NOMO-1 (cell line): ENCODE data around the gene SH2B3.

ENCODE experiments used
- DNase-seq, 2 experiments: peaks; one replicate each; lab custom pipeline; 2025; ENCODE audit not compliant: unreplicated experiment in 2 of 2; lab: John Stamatoyannopoulos, UW

The SH2B3 gene

DNA sequence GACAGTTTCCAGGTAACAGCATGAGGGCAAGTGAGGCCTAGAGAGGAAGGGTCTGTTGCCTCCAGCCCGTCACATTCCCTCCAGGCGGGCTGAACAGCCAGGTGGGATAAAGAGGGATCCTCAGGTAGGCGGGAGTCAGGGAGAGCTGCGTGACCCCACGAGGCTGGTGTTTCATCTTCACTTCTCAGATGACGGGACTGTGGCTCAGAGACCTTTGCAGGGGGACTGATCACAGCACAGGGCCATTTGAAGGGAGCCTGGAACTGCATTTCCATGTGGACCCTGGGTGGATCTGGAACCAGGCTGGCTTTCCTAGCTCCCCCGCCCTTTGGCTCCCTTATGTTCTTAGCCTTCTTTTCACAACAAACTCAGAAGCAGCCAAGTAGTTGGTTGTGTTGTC lies 37.4 kb downstream of the SH2B3 start:
- no peak for DNase-seq

DNA sequence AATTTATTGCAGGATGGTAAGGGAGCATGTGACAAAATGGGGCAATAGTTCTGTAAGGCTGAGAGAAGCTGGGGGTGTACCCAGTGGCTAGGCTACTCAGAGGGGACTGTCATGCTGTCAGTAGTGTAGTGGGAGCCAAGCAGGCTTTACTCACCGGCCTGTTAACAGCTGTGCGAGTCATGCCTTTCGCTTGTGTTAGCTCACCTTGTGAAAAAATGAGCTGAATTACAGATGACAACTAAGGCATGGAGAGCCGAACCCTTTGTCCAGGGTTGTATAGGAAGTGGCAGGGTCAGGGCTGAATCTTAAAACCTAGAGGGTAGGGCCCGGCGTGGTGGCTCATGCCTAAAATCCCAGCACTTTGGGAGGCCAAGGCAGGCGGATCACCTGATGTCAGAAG lies 37.9 kb downstream of the SH2B3 start:
- DNase-seq: peak in 1 of 2 experiments; percentile 13

DNA sequence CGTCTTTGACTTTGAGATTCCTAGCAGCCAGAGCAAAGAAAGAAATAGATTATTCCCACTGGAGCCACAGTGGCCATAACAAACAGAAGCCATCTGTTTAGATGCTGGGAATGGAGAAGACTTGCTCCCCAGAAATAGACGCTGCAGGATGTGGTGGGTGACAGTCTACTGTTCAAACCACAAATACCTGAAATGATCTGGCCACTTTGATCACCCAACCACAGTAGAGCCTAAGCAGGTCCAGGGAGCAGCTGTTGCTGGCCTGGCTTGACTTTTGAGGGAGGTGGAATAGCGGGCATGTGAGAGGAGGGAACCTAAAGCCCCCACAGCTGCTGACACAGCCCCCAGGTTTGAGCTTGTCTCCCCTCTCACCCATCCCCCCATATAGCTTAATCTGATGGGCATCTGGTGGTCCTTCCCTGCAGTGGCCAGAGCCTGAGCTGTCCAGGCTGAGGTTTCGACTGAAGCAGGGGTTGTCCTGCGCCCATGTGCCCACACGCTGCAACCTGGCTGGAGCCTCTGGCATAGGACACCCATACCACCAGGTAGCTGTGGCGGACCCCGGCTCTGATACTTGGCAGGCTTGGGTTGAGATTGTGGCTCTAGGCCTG lies 38.7 kb downstream of the SH2B3 start:
- DNase-seq: no peak

DNA sequence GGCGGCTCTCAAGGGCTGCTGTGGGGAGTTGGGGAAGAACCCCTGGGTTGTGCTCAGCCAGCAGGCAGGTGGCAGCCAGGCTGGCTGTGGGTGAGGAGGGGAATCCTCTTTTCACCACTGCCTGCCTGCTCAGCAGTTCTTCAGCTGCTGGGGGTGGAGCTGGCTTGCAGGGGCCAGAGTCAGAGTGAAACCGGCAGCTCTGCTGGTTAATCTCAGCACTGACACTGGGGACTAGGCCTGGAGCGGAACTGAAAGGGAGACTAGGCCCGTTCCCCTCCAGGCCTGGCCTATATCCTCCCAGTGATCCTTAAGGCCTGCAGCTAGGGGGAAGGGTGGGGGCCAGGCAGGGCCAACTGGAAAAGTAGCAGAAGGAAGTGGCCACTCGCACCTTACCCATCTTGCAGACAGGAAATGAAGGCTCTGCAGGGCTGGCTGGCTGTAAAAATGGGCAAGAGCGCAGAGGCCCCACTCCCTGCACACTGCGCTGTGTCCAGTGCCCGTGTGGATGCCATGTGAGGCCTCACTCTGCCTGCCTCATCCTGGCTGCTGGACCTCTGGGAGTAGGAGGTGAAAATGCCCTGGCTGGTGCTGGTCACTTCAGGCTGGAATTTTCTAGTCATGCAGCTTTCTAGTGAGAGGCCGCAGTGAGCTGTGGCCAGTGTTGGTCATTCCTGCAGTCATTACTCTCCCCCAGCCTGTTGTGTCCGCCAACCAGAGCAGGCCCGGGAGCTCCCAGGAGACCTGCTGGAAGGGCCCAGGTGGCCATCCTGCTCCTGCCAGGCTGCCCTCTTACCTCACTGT lies 39.4 kb downstream of the SH2B3 start:
- peak; percentile 84 to 93 for DNase-seq

DNA sequence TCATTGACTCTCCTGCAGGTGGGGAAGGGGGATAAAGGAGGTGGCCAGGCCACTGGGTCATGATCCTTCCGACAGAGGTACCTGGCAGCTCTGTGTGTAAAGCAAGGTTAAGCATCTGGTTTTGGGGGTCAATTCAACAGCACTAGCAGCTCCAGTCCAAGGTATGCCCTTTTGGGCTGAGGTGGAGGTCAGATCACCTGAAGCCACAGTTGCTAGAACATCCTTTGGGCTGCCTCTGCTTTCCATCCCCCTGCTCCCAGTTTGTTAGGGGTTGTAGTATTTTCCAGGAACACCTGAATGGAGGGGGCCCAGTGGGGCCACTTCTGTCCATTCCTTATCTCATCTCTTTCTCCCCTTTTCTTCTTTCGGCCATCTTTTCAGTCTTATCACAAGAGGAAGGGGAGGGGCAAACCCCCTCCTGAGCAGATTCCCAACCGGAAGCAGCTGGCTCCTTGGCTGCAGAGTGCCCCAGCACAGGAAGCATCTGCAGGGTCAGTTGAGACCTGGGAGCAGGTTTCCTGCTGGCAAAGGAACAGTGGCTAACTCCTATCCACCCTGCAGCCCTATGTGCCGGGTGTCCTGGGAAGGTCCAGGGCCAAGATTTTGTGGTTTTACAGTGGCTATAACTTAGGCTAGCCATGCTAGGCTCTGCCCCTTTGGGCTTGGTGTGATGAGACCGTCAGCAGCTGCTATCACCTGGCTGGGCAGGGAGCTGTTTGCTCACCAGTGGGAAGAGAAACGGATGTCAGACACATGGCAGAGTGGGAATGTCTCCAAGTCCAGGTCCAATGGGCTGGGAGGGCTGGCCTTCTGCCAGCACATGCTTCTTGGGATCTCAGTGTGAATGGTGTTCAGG lies 40.2 kb downstream of the SH2B3 start:
- no peak for DNase-seq

DNA sequence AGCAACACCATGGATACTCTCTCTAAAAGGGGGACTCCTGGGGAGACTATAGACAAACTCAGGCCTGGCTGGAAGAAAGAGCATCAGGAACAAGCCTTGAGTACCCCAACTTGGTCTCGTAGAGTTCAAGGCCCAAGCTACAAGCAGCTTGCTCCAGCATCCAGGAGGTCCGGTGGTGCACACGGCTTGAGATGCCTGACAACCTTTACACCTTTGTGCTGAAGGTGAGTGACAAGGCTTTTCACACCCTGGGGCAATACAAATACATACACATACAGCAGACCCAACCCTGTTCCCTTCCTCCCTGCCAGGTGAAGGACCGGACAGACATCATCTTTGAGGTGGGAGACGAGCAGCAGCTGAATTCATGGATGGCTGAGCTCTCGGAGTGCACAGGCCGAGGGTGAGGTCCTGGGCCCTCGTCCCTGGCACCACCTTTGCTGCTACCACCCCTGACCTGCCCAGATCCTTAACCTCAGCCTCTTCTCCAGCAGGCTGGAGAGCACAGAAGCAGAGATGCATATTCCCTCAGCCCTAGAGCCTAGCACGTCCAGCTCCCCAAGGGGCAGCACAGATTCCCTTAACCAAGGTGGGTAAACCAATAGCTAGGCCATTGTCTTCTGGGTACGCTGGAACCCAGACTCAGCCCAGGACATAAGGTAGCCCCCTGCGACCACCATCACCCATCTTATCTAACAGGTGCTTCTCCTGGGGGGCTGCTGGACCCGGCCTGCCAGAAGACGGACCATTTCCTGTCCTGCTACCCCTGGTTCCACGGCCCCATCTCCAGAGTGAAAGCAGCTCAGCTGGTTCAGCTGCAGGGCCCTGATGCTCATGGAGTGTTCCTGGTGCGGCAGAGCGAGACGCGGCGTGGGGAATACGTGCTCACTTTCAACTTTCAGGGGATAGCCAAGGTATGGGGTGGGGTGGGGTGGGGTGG lies 41.2 kb downstream of the SH2B3 start:
- no peak for DNase-seq

DNA sequence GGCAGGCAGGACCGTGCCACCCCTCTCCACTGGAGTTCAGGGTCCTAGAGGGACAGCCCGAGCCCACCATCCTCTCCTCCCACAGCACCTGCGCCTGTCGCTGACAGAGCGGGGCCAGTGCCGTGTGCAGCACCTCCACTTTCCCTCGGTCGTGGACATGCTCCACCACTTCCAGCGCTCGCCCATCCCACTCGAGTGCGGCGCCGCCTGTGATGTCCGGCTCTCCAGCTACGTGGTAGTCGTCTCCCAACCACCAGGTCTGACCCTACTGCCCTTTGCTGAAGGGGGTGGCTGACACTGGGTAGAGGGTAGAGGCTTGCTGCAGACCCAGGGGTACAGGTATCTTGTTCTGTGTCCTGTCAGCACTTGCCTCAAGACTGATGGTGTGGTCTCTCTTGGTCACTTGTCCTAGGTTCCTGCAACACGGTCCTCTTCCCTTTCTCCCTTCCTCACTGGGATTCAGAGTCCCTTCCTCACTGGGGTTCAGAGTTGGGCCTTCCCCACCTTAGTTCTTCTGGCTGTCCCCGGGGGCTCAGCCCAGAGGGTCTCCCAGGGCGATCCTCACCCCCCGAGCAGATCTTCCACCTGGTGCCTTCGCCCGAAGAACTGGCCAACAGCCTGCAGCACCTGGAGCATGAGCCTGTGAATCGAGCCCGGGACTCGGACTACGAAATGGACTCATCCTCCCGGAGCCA lies 42.0 kb downstream of the SH2B3 start:
- no peak for DNase-seq

DNA sequence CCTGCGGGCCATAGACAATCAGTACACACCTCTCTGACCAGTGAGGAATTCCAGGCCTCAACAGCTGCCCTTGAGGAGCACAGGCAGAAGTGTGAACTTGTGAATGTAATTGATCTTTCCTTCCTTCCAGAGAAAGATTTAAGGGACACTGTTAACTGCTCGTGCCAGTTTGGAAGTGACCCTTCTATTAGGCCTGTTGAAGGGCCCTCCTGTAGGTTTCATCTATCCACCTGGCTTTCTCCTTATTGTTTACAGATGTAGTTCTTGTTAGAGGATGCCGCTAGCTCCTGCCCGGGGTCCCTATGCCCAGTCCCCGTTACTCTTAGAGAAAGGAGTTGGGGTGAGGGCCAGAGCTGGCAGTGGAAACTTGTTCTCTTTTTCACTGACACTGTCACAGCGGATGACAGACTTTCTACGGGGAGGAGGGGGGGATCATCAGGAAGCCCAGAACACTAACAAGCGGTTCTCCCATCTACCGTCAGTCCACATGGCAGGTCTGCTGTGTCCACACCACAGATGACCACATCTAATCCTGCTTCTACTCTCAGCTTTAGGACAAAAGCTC lies 42.6 kb downstream of the SH2B3 start:
- DNase-seq: no peak

DNA sequence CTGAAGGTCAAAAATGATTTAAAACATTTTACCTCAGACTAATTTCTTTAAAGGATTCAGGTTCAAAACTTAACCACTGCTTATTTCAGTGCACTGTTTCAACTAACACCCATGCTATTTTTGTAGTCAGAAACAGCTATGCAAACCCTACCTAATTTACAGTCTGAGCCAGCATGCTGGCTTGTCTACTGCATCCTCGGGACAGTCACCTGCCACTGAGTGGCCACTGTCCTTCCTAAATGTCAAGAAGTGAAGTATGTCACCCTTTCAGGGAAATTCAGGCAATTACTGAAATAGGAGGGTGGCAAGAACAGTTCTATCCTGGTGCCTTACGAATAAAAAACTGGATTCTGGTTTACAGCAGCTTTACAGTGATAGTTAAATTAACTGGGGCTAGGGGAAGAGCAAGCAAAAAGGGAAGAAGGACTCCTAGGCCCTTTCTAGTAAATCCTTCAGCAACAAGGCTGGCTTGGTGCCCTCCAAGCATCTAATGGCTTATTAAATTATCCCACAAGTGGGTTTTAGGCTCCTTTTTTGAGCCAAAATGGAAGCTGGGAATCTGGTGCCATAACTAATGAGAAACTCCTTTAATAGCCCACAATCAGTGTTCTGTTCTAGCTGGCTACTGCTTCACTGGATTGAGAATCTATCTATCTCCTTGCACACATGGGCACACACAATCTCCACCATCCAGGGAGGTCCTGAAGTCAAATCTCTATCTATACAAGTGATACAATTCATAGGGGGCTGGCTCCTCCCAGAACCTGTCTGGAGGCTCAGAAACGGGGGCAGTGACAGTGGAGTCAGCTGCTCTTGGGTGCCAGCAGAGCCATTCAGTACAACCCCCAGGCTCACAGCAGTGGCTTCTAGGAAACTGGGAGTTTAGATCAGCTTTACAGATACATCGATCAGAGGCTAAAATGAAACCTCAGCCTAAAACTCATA lies 43.4 kb downstream of the SH2B3 start:
- no peak for DNase-seq

DNA sequence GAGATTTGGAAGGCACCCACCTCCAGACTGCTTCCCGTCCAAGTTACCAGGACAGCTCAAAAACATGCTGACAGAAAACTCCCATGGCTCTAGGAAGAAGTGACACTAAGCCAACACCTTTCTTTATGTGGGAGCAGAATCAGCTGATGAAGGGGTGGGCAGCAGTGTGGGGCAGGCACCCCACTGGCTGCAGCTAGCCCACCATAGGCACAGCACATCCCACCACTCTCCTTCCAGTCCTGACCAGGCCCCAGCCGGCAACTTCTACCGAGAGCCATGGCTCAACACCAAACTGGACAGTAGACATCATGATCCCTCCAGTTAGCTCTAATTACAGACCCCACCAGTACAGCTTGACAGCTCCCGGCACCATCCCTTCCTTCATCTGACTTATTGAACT lies 45.0 kb downstream of the SH2B3 start:
- no peak for DNase-seq

DNA sequence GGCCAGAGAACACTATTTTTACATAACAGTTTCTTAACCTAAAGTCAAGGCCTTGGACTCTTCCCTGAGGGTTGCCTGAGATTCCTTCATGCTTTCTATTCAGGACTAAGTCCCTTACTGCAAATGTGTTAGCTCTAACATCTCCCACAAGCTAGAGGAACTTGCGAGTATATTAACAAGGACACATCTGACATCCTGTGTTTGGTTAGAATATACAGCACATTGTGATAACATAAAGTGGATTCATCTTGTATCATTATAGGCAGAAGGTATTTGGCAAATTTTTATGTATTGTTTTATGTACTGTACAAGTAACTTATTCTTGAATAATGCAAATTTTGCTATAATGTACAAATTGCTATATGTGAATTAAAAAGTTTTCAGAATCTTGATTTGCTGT lies 45.5 kb downstream of the SH2B3 start:
- DNase-seq: no peak

DNA sequence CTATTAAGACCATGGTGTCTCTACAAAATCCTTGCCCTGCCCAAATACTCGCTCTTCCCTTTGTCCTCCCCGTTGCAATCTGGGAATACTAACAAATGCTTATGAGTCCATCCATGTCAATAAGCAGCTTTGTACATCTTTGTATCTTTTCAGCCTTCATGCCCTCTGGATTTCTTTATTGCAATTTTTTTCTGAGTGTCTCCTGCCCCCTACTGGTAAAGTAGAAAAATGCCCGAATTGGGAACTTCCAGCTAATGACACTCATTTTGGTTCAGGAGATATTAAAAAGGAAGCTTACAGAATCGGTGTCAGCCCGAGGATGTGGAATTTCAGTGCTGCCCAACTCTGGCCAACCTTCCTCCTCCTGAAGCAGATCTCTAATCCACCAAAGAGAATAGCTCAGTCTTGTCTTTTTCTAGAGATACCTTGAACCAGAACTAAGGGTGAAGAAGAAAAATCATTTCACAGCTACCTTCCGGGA lies 46.0 kb downstream of the SH2B3 start:
- peak; percentile 47 to 67 for DNase-seq

DNA sequence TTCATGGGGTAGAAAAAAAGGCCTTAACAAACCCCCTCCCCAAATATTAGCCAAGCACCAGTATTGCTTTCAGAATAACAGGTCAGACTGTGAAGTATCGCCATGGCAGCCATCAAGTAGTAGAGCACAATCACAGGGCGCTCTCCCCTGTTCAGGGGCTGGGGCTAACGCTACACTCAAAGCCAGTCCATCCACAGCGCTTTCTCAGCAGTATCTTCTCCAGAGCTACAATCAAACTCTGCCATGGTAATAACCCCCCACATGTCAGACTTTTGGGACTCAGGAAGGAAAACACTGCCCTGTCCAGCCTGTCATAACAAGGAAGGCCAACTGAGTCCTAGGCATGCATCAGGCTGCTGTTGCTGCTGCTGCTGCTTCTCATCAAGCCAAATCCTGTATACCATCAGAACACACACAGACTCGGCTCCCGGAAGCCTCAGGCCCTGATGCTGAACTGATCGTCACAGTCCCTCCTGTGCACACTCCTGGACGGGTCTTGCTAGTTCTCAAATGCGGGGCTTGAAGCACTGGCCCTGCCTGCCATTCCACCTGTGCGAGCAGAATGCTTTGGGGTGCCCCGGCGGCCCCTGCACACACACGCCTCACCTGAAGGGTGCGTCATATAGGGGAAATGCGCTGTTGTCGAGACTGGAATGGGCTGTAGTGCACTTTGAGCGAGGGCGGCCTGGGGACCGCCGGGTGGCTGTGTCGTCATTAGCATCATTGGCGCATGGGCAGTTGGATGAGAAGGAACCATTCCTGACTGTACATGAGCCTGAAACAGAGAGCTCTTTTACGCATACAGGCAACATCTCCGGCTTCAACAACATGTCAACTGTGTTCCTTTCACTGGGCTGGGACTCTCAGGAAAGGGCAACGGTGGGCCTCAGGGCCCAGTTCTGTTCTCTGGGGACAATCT lies 47.6 kb downstream of the SH2B3 start:
- DNase-seq: no peak

DNA sequence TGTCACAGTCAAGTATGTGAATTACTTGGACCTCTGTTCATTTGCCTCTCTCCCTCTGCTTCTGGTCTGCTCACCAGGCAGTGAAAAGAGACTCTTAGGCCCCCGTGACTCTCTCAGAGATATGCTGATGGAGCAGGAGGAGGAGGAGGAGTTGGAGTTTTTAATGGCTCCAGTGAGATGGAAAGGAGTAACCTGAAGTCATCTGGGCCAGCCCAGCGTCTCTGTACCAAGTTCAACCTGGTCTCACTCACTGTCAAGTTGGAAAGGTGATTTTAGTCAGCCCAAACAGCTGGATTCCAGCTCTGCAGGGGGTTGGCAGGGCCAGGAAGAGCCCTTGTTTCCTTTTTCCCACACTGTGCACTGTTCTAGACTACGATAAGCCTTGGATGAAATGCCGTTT lies 48.6 kb downstream of the SH2B3 start:
- no peak for DNase-seq

DNA sequence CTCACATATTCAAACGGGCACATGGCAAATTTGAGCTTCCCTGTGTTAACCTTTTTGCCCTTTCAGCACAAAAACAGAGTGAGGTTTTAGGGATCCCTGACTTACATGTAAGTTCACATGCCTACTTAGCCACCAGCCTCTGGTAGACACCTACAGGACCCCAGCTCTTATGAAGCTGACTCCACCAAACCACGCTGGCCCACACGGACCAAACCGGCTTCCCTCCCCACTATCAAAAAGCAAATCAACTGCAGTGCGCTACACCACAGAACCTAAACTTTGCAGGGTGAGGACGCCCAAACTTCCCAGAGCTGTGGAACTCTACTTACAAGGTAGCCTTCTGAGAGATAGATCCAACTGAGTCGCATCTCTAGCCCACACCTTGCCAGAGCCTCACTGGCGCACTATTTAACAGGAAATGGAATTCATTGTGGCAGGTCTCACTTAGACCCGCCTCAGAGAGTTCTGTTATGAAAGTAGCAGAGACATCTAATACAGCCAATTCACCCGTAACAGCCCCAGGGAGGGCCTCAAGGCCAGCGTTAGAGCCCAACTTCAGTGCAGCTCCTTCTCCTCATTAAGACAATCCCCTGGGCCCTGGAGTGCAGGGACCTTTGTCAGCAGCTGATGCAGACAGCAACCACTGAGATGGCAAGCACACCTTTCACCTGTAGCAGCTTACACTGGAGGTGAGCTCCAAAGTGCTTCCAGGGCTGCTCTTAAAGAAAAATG lies 49.2 kb downstream of the SH2B3 start:
- DNase-seq: no peak

DNA sequence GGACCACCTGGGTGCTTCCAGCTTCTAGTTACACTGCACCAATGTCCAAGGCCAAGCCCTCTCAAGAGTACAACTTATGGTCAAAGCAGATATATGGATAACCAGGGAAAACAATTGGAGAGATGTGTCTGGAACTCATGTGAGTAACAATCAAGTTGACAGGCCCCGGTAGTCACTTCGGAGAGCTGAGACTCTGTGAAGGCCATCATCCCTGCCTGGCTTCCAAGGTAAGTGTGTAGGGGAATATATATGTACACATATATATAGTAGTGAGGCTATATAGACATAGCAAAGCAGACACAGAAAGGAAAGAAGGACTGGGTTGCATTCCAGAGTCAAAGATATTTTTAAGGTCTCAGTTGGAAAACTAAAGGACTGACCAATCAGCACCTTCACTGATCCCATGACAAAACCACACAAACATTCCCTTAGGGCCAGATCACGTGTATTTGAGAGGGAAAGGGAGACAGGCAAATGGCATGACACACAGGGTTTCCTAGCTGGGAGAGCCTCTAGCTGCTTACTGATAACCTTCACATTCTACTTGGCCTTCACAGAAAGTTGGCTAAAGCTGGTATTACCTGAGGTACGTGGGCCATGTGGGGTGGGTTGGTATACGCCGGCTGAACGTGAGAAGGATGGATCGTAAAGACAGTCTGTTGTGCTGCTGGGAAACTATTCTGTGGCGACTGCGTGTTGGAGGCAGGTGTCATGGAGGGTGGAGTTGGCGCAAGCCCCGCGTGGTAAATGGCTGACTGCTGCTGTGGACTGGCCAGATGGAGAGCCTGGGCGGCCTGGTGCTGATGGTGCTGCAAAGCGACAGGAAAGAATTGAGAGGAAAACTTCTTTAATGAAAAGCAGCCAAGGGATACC lies 50.0 kb downstream of the SH2B3 start:
- DNase-seq: no peak
